ENCODE data around the gene SORCS2.

Gene SORCS2

GRCh38 chr4:7500404-7500803 lies 308.1 kb downstream of the SORCS2 start:
- DNase-seq = no peak

GRCh38 chr4:7501314-7501713 lies 309.0 kb downstream of the SORCS2 start:
- DNase-seq = no peak

- DNase-seq = no peak
Measured at GRCh38 chr4:7501873-7502272, 309.5 kb downstream of the SORCS2 start.

GRCh38 chr4:7503559-7504249 lies 311.4 kb downstream of the SORCS2 start:
- DNase-seq = no peak

- no peak for DNase-seq
Measured at GRCh38 chr4:7505116-7505900, 313.0 kb downstream of the SORCS2 start.

GRCh38 chr4:7506119-7506518 lies 313.8 kb downstream of the SORCS2 start:
- DNase-seq = no peak

- no peak for DNase-seq
Measured at GRCh38 chr4:7506572-7506971, 314.2 kb downstream of the SORCS2 start.

- DNase-seq = no peak
Measured at GRCh38 chr4:7507381-7507780, 315.0 kb downstream of the SORCS2 start.

- no peak for DNase-seq
Measured at GRCh38 chr4:7510066-7510465, 317.7 kb downstream of the SORCS2 start.

- DNase-seq = no peak
Measured at GRCh38 chr4:7510538-7510937, 318.2 kb downstream of the SORCS2 start.

GRCh38 chr4:7511525-7511924 lies 319.2 kb downstream of the SORCS2 start:
- no peak for DNase-seq

GRCh38 chr4:7512428-7512827 lies 320.1 kb downstream of the SORCS2 start:
- DNase-seq = no peak

GRCh38 chr4:7512946-7513345 lies 320.6 kb downstream of the SORCS2 start:
- DNase-seq = no peak

GRCh38 chr4:7513671-7514070 lies 321.3 kb downstream of the SORCS2 start:
- no peak for DNase-seq

- DNase-seq = no peak
Measured at GRCh38 chr4:7514281-7514680, 321.9 kb downstream of the SORCS2 start.

GRCh38 chr4:7514789-7515188 lies 322.5 kb downstream of the SORCS2 start:
- no peak for DNase-seq

- DNase-seq = no peak
Measured at GRCh38 chr4:7515390-7515902, 323.1 kb downstream of the SORCS2 start.

- DNase-seq = no peak
Measured at GRCh38 chr4:7516096-7516772, 323.9 kb downstream of the SORCS2 start.

GRCh38 chr4:7516773-7517144 lies 324.4 kb downstream of the SORCS2 start:
- DNase-seq = no peak

- peak; percentile 74 for DNase-seq
Measured at GRCh38 chr4:7518871-7519637, 326.7 kb downstream of the SORCS2 start.

- DNase-seq = no peak
Measured at GRCh38 chr4:7519638-7520376, 327.5 kb downstream of the SORCS2 start.

- DNase-seq = no peak
Measured at GRCh38 chr4:7521666-7522065, 329.3 kb downstream of the SORCS2 start.
